ENCODE data around the gene PDE3A.

PDE3A gene

GRCh38 chr12:20368114-20368650, at the start of gene PDE3A:
TSS of gene PDE3A (plus strand) at chr12:20368537. CDS start at chr12:20369285, 748 bp downstream.
- DNase-seq, result no peak

- DNase-seq, result no peak
Observed at GRCh38 chr12:20319366-20319765, 49.0 kb upstream of the PDE3A start.

GRCh38 chr12:20320552-20320951, 47.8 kb upstream of the PDE3A start:
- no peak for DNase-seq

DNA sequence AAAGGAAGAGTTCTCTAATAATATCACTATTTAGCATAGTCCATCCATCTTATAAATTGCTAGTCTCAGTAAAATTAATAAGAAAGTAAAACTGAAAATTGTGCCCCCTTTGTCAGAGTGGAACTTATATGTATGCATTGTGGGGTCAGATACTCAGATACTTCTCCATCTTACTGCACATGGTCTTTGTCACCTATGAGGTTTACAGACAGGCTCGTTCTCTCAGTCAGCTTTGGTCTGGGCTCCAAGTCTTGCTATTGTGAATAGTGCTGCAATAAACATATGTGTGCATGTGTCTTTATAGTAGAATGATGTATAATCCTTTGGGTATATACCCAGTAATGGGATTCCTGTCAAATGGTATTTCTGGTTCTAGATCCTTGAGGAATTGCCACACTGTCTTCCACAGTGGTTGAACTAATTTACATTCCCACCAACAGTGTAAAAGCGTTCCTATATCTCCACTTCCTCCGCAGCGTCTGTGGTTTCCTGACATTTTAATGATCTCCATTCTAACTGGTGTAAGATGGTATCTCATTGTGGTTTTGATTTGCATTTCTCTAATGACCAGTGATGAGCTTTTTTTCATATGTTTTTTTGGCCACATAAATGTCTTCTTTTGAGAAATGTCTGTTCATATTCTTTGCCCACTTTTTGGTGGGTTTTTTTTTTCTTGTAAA, 37.4 kb upstream of the PDE3A start:
- peak; percentile 0 for DNase-seq

- DNase-seq, result no peak
Observed at GRCh38 chr12:20339060-20339459, 29.3 kb upstream of the PDE3A start.

GRCh38 chr12:20342111-20342510, 26.2 kb upstream of the PDE3A start:
- no peak for DNase-seq

GRCh38 chr12:20345866-20346265, 22.5 kb upstream of the PDE3A start:
- no peak for DNase-seq

- no peak for DNase-seq
Observed at GRCh38 chr12:20350026-20350425, 18.3 kb upstream of the PDE3A start.

- DNase-seq, result no peak
Observed at GRCh38 chr12:20350495-20350894, 17.8 kb upstream of the PDE3A start.

GRCh38 chr12:20351406-20351805, 16.9 kb upstream of the PDE3A start:
- DNase-seq, result no peak

DNA sequence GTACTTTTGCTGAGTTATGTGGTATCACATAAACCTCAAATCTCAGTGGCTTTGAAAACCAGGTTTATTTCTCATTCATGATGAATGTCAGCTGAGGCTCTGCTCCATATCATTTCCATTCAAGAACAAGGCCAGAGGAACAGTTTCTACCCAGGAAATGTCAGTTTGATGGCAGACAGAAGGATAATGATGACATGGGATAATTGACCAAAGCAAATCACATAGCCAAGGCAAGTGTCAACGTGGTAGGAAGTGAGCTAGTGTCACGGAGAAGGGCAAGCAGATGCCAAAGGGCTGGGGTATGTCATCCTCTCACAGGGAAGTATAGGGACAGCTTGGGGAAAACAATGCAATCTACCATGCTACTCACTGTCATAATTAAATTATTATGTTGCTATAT, 12.3 kb upstream of the PDE3A start:
- no peak for DNase-seq

DNA sequence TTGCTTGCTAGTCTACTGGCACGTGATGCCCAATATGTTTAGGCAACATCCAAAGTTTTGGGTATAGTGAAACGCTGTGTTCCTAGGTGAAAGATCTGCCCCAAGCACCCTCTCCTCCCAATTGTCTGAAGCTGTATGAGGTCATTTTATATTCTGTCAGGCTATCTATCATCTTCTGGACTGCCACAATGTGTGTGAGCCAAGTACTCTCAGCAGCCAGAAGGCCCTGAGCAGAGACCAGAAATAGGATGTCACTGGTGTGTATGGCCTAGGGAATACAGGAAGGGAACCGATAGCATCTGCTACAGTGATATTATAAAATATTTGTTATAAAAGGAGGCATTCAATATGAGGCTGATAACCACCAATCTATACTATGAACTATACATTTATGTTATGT, 7.9 kb upstream of the PDE3A start:
- DNase-seq, result no peak

- DNase-seq, result no peak
Observed at GRCh38 chr12:20361416-20361815, 6.9 kb upstream of the PDE3A start.

DNA sequence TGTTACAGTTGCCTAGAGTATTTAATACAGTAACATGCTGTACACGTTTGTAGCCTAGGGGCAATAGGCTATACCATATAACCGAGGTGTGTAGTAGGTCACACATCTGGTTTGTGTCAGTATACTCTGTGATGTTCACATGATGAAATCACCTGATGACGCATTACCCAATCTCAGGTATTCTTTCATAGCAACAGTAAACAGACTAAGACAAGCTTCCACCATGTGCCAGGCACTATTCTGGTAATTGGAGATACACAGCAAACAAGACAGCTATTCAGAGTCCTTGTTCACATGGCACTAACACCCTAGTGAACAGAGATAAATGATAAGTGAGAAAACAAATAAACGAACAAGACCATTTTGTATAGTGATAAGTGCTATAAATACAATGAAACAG, 3.8 kb upstream of the PDE3A start:
- no peak for DNase-seq

DNA sequence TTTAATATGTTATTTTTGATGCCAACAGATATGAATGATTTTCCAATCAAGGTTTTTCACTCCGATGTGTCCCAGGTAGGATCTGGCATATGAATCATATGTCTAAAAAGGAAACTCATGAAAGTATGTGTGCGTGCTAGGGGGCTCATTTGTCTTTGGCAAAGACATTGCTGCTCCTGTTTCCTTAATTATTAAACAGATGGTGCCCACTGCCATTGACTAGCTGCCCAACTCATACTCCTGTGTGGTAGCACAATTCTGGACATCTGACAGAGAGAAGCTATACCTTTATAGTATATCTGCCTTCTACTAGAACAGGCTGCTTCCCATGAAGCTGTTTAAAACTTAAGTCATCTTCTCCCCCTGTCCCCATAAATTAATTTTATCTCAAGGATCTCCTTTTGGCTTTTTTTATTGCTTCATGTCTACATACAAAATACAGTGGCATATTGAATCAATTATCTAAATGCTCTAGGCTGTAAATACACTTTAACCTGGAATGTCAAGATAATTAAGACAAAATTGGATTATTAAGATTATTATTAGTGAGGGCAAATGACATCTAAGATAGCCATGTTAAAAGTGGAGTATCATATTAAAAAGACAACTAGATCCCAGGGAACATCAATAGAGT, 1.4 kb upstream of the PDE3A start:
- DNase-seq, result no peak

DNA sequence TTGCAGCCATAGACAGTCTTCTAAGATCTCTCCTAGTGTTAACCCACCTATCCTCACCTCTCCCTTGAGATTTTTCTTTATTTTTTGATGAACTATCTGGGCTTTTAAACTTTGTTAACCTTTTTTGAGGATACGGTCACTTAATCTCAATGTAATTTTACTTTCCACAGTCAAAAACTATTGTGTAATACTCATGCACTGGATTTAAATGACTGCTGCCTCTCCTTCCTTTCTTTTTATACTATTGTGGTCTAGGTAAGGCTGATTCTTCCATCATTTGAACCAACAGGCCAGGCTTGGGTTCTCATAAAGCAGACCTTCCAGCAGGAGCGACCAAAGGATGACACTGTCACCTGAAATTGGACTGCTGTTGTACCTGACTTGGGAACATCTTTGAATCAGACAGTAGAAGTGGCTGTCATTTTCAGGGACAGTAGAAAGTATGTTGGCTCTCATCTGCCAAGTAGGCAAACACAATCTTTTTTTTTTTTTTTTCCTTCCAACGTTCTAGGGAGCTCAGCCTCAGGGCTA, 689 bp upstream of the PDE3A start:
- no peak for DNase-seq

GRCh38 chr12:20368651-20369304, 441 bp downstream of the PDE3A start:
- DNase-seq, result no peak

DNA sequence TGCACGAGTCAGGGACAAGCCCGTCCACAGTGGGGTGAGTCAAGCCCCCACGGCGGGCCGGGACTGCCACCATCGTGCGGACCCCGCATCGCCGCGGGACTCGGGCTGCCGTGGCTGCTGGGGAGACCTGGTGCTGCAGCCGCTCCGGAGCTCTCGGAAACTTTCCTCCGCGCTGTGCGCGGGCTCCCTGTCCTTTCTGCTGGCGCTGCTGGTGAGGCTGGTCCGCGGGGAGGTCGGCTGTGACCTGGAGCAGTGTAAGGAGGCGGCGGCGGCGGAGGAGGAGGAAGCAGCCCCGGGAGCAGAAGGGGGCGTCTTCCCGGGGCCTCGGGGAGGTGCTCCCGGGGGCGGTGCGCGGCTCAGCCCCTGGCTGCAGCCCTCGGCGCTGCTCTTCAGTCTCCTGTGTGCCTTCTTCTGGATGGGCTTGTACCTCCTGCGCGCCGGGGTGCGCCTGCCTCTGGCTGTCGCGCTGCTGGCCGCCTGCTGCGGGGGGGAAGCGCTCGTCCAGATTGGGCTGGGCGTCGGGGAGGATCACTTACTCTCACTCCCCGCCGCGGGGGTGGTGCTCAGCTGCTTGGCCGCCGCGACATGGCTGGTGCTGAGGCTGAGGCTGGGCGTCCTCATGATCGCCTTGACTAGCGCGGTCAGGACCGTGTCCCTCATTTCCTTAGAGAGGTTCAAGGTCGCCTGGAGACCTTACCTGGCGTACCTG, 1.1 kb downstream of the PDE3A start:
- no peak for DNase-seq

GRCh38 chr12:20370014-20370386, 1.7 kb downstream of the PDE3A start:
- no peak for DNase-seq

DNA sequence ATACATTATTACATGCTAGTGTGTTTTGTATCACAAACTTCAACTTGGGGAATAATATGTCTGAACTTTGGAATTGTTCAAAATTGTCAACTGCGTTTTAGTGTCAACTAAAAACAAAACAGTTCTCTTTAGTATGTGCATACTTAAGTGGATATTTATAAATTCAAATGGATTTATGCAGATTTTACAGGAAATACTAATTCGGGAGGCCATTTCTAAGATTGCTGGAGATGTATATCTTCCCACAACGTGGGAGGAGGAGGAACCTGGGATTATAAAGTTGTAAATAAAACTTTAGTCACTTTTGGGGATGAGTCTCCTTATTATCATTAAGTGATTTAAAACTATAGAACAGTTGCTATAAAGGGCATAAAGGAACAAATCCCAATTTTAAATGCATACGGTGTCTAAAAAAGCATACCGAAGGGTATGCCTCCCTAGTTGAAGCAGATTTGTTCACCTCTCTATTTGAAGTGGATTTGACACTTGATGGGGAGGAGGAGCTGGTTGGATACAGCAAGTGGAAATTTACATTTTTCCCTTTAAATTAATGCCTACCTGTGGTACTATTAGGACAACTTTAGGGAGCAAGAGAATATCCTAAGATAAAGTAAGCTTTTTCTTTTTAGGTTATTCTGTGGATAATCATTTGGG, 2.7 kb downstream of the PDE3A start:
- no peak for DNase-seq

DNA sequence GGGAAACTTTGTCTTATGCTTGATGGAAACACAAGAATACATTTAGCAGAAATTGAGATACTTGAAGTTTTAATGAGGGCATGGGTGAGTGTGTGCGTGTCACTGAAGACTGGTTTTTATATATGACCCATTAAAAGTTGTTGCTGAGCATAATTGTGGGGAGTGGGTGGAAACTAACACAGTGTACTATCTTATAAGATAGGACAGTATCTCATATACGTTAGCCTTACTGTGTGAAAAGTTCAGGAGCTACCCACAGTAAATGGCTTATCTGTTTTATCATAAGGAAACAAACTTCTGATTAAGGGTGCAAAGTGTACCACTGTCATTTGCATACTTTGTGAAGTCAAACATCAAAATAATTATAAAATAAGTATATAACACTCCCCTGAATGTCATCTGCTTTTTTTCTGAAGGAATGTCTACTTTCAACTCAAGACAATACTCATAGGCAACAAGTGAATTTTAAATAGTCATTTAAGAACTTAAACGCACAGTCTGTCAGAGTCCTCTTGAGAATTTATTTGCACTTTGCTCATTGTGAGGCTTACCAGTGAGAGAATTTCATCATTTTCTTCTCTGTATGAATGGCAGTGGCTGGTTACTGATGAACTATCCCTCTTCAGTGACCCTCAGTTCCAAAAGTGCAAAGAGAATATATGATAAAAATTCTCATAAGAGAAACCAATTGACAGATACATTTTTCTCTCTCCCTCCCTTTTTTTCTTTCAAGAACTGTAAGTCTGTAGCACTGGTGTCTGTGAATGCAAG, 4.2 kb downstream of the PDE3A start:
- DNase-seq, result no peak

DNA sequence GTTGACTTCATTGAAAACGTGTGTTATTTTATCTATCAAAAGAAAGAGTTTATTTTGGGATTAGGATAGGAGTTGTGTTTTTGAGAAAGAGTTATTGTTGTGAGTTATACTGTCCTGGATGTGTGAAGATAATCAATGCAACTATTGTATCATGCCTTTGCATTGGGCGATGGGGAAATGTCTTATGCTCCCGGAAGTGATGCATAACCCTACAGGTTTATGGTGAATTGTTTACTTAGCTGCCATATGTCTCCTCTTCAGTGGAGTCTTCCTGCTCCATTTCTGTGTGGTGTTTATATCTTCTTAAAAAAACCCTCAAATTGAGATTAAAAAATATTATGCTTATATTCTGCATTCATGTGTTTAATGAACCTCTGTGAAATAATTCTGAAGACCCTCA, 6.5 kb downstream of the PDE3A start:
- DNase-seq, result no peak
